RPMI8226 (cell line): ENCODE measurements around the gene NAPG.
"Not testable (repeated sequence)": the region's sequence is repeated elsewhere in the genome, so short reads cannot be mapped to it uniquely, and the experiment has no call there.

ENCODE experiments used
- DNase-seq: peaks from one replicate; pipeline ENCODE4 v3.0.0-alpha.2; 2015

Gene NAPG

GRCh38 chr18:10525697-10526560 lies at the start of gene NAPG:
Gene NAPG (plus strand): TSS chr18:10526027. CDS start chr18:10526103, 76 bp downstream.
- peak; percentile 98 for DNase-seq

DNA sequence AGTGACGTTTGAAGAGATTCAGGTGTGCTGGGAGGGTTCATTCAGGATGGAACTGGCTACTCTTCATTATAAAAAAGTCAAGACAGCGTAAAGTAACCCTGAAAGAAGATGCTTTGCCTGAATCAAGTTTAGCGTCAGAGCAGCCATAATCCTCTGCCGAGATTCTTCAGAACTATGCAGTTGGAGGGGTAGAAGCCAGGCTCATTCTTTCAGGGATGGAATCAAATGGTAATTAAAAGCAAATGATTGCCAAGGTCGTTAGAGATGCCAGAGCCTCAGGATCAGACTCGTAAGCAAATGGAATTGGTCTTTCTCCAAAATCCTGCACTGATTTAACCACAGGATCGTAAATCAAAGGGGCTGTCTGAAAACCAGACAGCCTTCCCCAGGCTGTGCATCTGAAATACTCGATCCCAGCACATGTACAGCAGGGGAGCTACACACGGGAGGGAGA lies 49.5 kb upstream of the NAPG start:
- no peak for DNase-seq

DNA sequence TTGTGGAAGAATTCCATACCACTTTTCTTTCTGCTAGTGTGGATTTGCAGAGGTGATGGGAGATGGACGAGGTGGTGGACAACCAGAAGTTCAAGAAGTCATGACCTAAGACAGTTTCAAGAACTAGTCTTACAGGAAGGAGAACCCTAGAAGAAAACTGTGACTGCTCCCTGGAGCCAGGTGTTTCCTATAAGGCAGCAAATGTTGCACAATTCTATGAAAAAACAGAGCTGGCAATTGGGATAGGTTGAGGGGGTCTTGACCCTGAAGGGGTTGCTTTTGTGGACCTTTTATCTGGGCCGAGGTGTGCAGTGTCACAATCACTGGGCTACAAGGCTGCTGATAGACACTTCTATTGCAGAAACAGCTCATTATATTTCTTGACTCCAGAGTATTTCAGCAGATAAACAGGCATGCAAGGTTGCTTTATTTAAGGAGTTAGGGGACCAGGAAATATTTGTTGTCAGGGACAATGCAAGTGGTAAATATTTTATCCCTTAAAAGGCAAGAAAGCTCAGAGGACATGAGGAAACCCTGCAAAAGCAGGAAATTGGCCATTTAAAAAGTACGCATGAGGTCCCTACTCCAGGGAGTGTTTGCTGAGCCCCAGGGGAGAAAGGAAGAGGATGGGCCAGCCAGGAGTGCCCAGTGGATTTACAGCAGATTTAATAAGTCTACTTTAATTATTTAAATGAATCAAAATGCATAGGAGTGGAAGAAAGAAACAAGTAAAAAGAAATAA lies 48.5 kb upstream of the NAPG start:
- peak; percentile 66 for DNase-seq

- DNase-seq = no peak
These were observed 48.0 kb upstream of the NAPG start for GRCh38 chr18:10477863-10478260.

GRCh38 chr18:10481831-10482230 lies 44.0 kb upstream of the NAPG start:
- no peak for DNase-seq

DNA sequence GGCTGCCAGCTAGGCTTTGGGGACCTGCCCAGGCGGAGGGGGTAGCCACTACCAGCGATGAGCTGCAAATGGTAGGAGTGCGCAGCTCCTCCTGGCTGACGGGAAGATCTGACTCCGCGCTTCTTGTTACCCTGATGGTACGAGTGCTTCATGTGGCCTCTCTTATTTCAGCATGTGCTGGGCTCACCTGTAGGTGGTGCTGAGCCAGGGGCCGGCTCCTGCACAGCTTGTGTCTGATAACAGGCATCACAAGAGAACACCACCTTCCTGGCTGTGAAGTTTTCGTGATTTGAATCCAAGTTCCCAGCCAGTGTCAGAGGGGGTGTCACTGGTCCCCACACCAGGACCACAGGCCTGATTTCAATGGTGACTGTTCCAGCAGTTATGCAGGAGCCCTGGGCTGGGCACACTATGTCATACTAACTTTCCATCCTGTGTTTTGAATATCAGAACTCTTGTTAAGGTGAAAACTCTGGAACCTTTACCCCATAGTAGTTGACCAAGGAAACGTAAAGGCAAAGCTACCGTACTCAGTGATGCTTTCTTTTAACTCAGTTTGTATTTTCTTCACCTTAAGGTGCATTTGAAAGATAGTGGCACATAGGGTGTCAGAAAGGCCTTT lies 43.4 kb upstream of the NAPG start:
- DNase-seq = peak; percentile 31

- peak; percentile 76 for DNase-seq
These were observed 42.6 kb upstream of the NAPG start for GRCh38 chr18:10482985-10483949.

DNA sequence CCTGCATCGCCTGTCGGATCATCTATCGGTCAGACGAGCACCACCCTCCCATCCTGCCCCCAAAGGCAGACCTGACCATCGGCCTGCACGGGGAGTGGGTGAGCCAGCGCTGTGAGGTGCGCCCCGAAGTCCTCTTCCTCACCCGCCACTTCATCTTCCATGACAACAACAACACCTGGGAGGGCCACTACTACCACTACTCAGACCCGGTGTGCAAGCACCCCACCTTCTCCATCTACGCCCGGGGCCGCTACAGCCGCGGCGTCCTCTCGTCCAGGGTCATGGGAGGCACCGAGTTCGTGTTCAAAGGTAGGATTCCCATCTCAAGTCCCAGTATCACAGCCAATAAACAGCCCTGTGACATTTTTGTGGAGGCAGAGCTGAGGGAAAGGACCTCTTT lies 40.4 kb upstream of the NAPG start:
- no peak for DNase-seq

DNA sequence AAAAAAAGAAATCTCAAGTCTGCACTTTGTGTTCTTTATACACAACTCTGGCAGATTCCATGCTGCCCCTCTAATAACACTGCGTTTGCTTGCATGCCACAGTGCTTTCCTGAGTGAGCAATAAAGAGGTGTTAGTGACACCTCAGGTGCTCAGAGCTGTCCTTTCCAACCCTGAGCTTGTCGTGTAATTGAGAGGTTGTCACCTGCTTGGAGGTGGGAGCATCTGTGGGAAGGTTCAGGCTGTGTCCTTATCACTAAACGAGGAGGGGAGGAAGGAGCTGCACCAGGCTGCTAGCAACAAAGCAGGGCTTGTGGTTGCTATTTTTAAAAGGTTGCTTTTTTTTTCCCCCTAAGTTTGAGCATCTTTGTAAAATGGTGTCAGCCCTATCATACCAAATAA lies 39.5 kb upstream of the NAPG start:
- DNase-seq = peak; percentile 46

DNA sequence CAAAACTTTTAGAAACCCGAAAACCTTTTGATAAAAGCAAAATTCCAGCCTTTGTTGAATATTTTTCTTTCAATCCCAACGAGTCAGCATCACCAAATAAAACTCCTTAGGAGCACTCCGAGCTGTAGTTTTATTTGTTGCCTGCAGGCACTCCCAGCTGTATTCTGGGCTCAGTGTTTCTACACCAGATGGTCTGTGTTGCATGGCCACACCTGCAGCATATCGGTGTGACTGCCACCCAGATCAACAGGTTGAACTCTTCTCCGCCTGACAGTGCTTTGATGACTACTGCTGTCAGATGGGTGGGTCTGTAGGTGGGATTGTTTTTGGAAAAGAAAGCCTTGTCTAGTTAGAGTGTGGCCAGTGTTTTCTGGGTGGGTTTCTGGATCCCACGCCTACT lies 38.7 kb upstream of the NAPG start:
- DNase-seq = peak; percentile 79

- DNase-seq = no peak
These were observed 37.8 kb upstream of the NAPG start for GRCh38 chr18:10488017-10488416.

GRCh38 chr18:10490401-10491165 lies 35.2 kb upstream of the NAPG start:
- peak; percentile 97 for DNase-seq

GRCh38 chr18:10495936-10496335 lies 29.9 kb upstream of the NAPG start:
- no peak for DNase-seq

DNA sequence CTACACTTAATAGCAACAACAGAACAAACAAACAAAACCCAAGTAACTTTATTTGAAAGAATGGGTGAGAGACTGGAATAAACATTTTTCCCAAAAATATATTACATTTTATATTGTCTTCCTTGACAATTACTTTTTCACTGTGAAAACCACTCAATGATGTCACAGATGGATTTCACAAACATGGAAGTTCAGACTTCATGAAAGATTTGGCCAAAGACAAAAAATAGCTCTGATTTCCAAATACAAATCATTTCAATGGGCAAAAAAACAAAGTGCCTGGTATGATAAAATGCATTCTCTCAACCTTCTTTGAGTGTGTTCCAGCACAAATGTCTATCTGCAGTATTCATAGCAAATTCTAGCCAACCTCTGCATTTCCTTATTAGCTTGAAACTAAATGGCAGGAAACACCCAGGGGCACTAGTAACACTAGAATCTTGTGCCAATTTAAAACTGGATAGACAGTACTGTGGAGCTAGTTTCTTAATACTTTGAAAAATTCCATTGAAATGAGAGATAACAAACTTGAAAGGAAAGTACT lies 28.5 kb upstream of the NAPG start:
- no peak for DNase-seq

- no peak for DNase-seq
These were observed 26.6 kb upstream of the NAPG start for GRCh38 chr18:10499230-10499629.

DNA sequence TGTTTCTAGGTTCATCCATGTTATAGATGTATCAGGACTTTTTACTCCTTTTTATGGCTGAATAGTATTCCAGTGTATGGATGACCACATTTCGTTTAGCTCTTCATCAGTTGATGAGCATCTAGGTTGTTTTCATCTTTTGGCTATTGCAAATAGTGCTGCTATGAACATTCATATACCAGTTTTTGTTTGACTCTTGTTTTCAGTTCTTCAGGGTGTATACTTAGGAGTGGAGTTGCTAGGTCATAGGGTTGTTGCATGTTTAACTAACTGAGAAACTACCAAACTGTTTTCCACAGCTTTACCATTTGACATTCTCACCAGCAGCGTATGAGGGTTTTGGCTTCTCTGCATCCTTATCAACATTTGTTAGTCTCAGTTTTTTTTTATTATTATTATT lies 25.8 kb upstream of the NAPG start:
- DNase-seq = no peak

GRCh38 chr18:10504723-10505122 lies 21.1 kb upstream of the NAPG start:
- DNase-seq = no peak

DNA sequence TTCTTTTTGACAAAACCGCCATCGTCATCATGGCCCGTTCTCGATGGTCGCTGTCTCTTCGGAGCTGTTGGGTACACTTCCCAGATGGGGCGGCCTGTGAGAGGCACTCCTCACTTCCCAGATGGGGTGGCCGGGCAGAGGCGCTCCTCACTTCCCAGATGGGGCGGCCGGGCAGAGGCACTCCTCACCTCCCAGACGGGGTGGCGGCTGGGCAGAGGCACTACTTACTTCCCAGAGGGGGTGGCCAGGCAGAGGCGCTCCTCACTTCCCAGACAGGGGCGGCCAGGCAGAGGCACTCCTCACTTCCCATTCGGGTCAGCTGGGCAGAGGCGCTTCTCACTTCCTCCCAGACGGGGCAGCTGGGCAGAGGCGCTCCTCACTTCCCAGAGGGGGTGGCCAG lies 19.9 kb upstream of the NAPG start:
- not testable (repeated sequence) for DNase-seq

GRCh38 chr18:10508591-10508990 lies 17.2 kb upstream of the NAPG start:
- DNase-seq = no peak

GRCh38 chr18:10511236-10511635 lies 14.6 kb upstream of the NAPG start:
- DNase-seq = no peak

DNA sequence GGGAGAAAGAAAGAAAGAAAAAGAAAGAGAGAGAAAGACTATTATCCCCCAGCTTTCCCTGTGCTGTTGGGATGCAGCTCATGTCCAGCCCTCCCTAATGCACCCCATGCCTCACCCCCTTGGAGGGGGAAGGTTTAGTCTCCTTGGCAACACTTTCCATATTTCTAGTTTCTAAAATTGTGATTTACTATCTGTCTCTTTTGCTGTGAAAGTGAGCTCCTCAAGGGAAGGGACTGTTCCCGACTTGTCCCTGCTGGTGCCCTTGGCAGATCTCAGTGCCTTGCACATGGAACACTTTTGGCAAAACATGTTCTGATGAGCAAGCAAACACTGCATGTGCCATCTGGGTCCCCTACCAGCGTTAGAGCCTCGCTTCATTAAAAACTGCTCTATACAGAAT lies 11.7 kb upstream of the NAPG start:
- no peak for DNase-seq
